A549 (cell line): ENCODE results near the gene PDIK1L. TPM values are rescaled to one million over a fixed set of nuclear protein-coding genes. Genes with fewer than 3 reads are reported as not detected.

Source experiments
- ATAC-seq, 2 experiments: fragments of 200-7000 bp in 1 of 2; fragments of >200 bp in 1 of 2; cut with Nextera tagmentation in 1 of 2; cut with Tn5 transposase in 1 of 2; 3 replicates each; pipeline versions ENCODE4 v1.8.0 to v1.9.1; 2018 to 2020; ENCODE audit warnings: mild to moderate bottlenecking in 1 of 2, moderate library complexity in 1 of 2
- CTCF ChIA-PET: fragments of 300-600 bp; sonication (Branson Sonifier 250); formaldehyde crosslinking; extraction: SDS; loops from one replicate; lab custom pipeline; 2021; ENCODE audit warnings: antibody characterized with exemption, inconsistent platforms; lab: Yijun Ruan, JAX
- POLR2A ChIA-PET: fragments of 350-600 bp; formaldehyde crosslinking; extraction: SDS; loops from one replicate; lab custom pipeline; 2021; ENCODE audit warnings: antibody characterized with exemption, inconsistent platforms; lab: Yijun Ruan, JAX
- DNase-seq, 2 experiments: peaks; one replicate each; pipeline versions ENCODE4 v3.0.0 to v3.0.0-alpha.2; 2011 to 2016; ENCODE audit warnings: low read depth in 1 of 2, low spot score in 1 of 2
- FAIRE-seq: peaks from 2 replicates; lab custom pipeline; 2011; peaks lifted over from hg19 to GRCh38; lab: Jason Lieb, UNC
- H3K27ac ChIP-seq, 2 experiments: fragments of >200 bp; sonication (Bioruptor Twin); formaldehyde crosslinking; 3 replicates each; pipeline ENCODE4 v1.5.1; 2016 to 2017
- H3K4me1 ChIP-seq: fragments of >200 bp; sonication (Bioruptor Twin); formaldehyde crosslinking; 3 replicates; pipeline ENCODE4 v1.6.1; 2016
- H3K4me2 ChIP-seq: fragments of >200 bp; sonication (Bioruptor Twin); formaldehyde crosslinking; 3 replicates; pipeline ENCODE4 v1.6.1; 2016
- H3K4me3 ChIP-seq: fragments of >200 bp; sonication (Bioruptor Twin); formaldehyde crosslinking; 3 replicates; pipeline ENCODE4 v1.5.1; 2016
- H3K9me3 ChIP-seq: fragments of >200 bp; sonication (Bioruptor Twin); formaldehyde crosslinking; 3 replicates; pipeline ENCODE4 v1.6.1; 2016
- CBX2 ChIP-seq: fragments of 200-600 bp; sonication (generic); IDR thresholded peaks from 2 replicates; pipeline ENCODE4 v1.6.1; 2016; ENCODE audit warnings: low read depth, mild to moderate bottlenecking, borderline replicate concordance
- CEBPB ChIP-seq, 2 experiments: fragments of >200 bp in 1 of 2; sonication (Bioruptor Twin) in 1 of 2; formaldehyde crosslinking in 1 of 2; IDR thresholded peaks; 2 replicates each; pipeline ENCODE4 v1.6.1; 2012 to 2016
- EHF ChIP-seq: fragments of 250-450 bp; sonication (Bioruptor Pico); IDR thresholded peaks from 2 replicates; pipeline ENCODE4 v1.5.0; 2020; ENCODE audit warnings: mild to moderate bottlenecking
- EHMT2 ChIP-seq: fragments of 200-600 bp; sonication (generic); IDR thresholded peaks from 2 replicates; pipeline ENCODE4 v1.6.1; 2016; ENCODE audit warnings: antibody characterized with exemption, low read depth, mild to moderate bottlenecking, moderate library complexity
- EP300 ChIP-seq, 2 experiments: fragments of >200 bp; sonication (Bioruptor Twin); formaldehyde crosslinking; IDR thresholded peaks; 2 replicates in 1 of 2; 3 replicates in 1 of 2; pipeline ENCODE4 v1.6.1; 2016 to 2017
- FOSB ChIP-seq: fragments of 250-450 bp; sonication (Bioruptor Pico); IDR thresholded peaks from 2 replicates; pipeline ENCODE4 v1.5.0; 2020; ENCODE audit warnings: mild to moderate bottlenecking, moderate library complexity
- FOSL2 ChIP-seq, 2 experiments: fragments of 450-650 bp in 1 of 2; fragments of >200 bp in 1 of 2; sonication (Bioruptor Twin) in 1 of 2; formaldehyde crosslinking; IDR thresholded peaks; 2 replicates each; pipeline versions ENCODE4 v1.5.0 to v1.6.1; 2016 to 2020; ENCODE audit warnings: mild to moderate bottlenecking in 1 of 2, moderate library complexity in 1 of 2
- HDAC2 ChIP-seq: fragments of 200-600 bp; sonication (generic); IDR thresholded peaks from 2 replicates; pipeline ENCODE4 v1.6.1; 2016
- HES2 ChIP-seq: fragments of >200 bp; sonication (Bioruptor Twin); formaldehyde crosslinking; IDR thresholded peaks from 2 replicates; pipeline ENCODE4 v1.6.1; 2016
- HEYL ChIP-seq: fragments of 250-450 bp; sonication (Bioruptor Pico); IDR thresholded peaks from 2 replicates; pipeline ENCODE4 v1.8.0; 2021; ENCODE audit warnings: mild to moderate bottlenecking, moderate library complexity
- HOXB13 ChIP-seq: fragments of 250-450 bp; sonication (Bioruptor Pico); IDR thresholded peaks from 2 replicates; pipeline ENCODE4 v1.5.0; 2020; ENCODE audit warnings: low read depth, mild to moderate bottlenecking, moderate library complexity
- JUN ChIP-seq, 2 experiments: fragments of >200 bp; sonication (Bioruptor Twin); formaldehyde crosslinking; IDR thresholded peaks; 2 replicates in 1 of 2; 3 replicates in 1 of 2; pipeline ENCODE4 v1.6.1; 2016 to 2017
- JUNB ChIP-seq: fragments of >200 bp; sonication (Bioruptor Twin); formaldehyde crosslinking; IDR thresholded peaks from 2 replicates; pipeline ENCODE4 v1.6.1; 2016
- KDM1A ChIP-seq: fragments of 200-600 bp; sonication (generic); IDR thresholded peaks from 2 replicates; pipeline ENCODE4 v1.6.1; 2016; ENCODE audit warnings: low read depth, mild to moderate bottlenecking
- MAX ChIP-seq: IDR thresholded peaks from 2 replicates; pipeline ENCODE4 v1.6.1; 2012
- MYC ChIP-seq: IDR thresholded peaks from 2 replicates; pipeline ENCODE4 v1.6.1; 2012; ENCODE audit warnings: mild to moderate bottlenecking, inconsistent platforms, low read length, improper control_type of control experiment, borderline replicate concordance
- NFE2L2 ChIP-seq: fragments of 150-350 bp; conservative IDR thresholded peaks from 2 replicates; pipeline ENCODE4 v1.6.1; 2014; ENCODE audit warnings: low read length
- NPAS2 ChIP-seq: fragments of 250-450 bp; sonication (Bioruptor Pico); IDR thresholded peaks from 2 replicates; pipeline ENCODE4 v1.8.0; 2022; ENCODE audit warnings: mild to moderate bottlenecking, moderate library complexity, borderline replicate concordance
- PHF8 ChIP-seq: fragments of 200-600 bp; sonication (generic); IDR thresholded peaks from 2 replicates; pipeline ENCODE4 v1.6.1; 2016; ENCODE audit warnings: low read depth, mild to moderate bottlenecking, antibody characterized with exemption, moderate library complexity, borderline replicate concordance
- SMC3 ChIP-seq: fragments of >200 bp; sonication (Bioruptor Twin); formaldehyde crosslinking; IDR thresholded peaks from 3 replicates; pipeline ENCODE4 v1.6.1; 2018; ENCODE audit warnings: inconsistent platforms
- TP53 ChIP-seq: fragments of 250-450 bp; sonication (Bioruptor Pico); IDR thresholded peaks from 2 replicates; pipeline ENCODE4 v1.5.0; 2021; ENCODE audit warnings: mild to moderate bottlenecking, moderate library complexity
- USF2 ChIP-seq: fragments of 450-650 bp; IDR thresholded peaks from 2 replicates; pipeline ENCODE4 v1.6.1; 2014; ENCODE audit warnings: antibody characterized with exemption
- ZFP36 ChIP-seq: fragments of 450-650 bp; IDR thresholded peaks from 2 replicates; pipeline ENCODE4 v1.6.1; 2014; ENCODE audit warnings: borderline replicate concordance; ENCODE audit not compliant: partially characterized antibody
- WGBS: methylation state at CpG from one replicate; pipeline ENCODE4 v1.1.6; 2017; ENCODE audit errors: missing lambda C conversion rate; 5-methylcytosine and 5-hydroxymethylcytosine counted together
- polyA plus RNA-seq, 4 experiments: library from polyadenylated mRNA; depleted of rRNA in 3 of 4; stranded (reverse); fragments of >200 nt; fragmentation: RNase III in 1 of 4; extraction: RNeasy Plus Mini Kit Qiagen cat#74134 plus additional on column Dnase treatment in 1 of 4; gene quantifications; 2 replicates in 3 of 4; 3 replicates in 1 of 4; pipeline ENCODE4 v1.2.3, GENCODE V29; 2011 to 2017
- TF ChIP-seq, protein P1 (sequence below): IDR thresholded peaks from 2 replicates; pipeline ENCODE4 v1.6.1; 2012
- TF ChIP-seq, protein P2 (sequence below): fragments of 200-600 bp; sonication (generic); IDR thresholded peaks from 2 replicates; pipeline ENCODE4 v1.6.1; 2016; ENCODE audit warnings: antibody characterized with exemption, mild to moderate bottlenecking, moderate library complexity

PDIK1L gene
- polyA plus RNA-seq, 2 of the 4 experiments (the other 2 are of a cell fraction) = 2.3 to 4.3 TPM

DNA sequence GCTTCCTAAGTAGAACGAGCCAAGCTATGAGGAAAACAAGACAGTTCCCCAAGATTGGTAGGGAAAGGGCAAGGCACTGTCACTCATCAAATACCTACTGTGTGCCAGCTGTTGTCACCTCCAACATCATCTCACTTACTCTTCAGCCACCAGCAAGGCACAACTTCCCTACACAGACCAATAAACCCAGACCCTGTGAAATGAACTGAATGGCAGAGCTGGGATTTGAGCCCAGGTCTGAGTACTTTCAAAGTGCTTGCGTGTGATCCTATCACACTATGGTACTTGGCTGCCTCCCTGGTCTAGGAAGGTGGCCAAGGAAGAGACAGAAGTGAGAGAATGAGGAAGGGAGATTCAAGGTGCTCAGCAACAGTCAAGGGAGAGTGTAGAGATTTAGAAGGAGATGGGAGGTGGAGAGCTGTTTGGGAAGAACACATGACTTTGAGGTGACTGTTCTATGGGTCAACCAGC, 27.5 kb upstream of the PDIK1L start:
- H3K27ac ChIP-seq = no peak overlapping the region
- no peak overlapping the region for H3K4me2 ChIP-seq
- TF ChIP-seq, protein P1, sequence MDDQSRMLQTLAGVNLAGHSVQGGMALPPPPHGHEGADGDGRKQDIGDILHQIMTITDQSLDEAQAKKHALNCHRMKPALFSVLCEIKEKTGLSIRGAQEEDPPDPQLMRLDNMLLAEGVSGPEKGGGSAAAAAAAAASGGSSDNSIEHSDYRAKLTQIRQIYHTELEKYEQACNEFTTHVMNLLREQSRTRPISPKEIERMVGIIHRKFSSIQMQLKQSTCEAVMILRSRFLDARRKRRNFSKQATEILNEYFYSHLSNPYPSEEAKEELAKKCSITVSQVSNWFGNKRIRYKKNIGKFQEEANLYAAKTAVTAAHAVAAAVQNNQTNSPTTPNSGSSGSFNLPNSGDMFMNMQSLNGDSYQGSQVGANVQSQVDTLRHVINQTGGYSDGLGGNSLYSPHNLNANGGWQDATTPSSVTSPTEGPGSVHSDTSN = no peak
- no peak for TF ChIP-seq HES2
- TF ChIP-seq KDM1A = no peak
- no peak for TF ChIP-seq HDAC2
- no peak for TF ChIP-seq PHF8
- no peak for TF ChIP-seq MYC
- no peak for TF ChIP-seq HEYL (CRISPR knock-in tag)
- TF ChIP-seq JUN (IDR thresholded peaks at IDR 0.05) = no peak
- TF ChIP-seq NFE2L2 = no peak
- no peak for TF ChIP-seq NPAS2 (CRISPR knock-in tag)
- TF ChIP-seq HOXB13 = no peak
- TF ChIP-seq EHMT2 = no peak
- TF ChIP-seq CBX2 = no peak
- TF ChIP-seq FOSB (CRISPR knock-in tag) = no peak
- TF ChIP-seq TP53 (CRISPR knock-in tag) = no peak
- TF ChIP-seq, protein P2, sequence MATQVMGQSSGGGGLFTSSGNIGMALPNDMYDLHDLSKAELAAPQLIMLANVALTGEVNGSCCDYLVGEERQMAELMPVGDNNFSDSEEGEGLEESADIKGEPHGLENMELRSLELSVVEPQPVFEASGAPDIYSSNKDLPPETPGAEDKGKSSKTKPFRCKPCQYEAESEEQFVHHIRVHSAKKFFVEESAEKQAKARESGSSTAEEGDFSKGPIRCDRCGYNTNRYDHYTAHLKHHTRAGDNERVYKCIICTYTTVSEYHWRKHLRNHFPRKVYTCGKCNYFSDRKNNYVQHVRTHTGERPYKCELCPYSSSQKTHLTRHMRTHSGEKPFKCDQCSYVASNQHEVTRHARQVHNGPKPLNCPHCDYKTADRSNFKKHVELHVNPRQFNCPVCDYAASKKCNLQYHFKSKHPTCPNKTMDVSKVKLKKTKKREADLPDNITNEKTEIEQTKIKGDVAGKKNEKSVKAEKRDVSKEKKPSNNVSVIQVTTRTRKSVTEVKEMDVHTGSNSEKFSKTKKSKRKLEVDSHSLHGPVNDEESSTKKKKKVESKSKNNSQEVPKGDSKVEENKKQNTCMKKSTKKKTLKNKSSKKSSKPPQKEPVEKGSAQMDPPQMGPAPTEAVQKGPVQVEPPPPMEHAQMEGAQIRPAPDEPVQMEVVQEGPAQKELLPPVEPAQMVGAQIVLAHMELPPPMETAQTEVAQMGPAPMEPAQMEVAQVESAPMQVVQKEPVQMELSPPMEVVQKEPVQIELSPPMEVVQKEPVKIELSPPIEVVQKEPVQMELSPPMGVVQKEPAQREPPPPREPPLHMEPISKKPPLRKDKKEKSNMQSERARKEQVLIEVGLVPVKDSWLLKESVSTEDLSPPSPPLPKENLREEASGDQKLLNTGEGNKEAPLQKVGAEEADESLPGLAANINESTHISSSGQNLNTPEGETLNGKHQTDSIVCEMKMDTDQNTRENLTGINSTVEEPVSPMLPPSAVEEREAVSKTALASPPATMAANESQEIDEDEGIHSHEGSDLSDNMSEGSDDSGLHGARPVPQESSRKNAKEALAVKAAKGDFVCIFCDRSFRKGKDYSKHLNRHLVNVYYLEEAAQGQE = no peak
- no peak overlapping the region for H3K4me3 ChIP-seq
- POLR2A ChIA-PET = no interaction called here
- no peaks in the 10 kb centered on the region for H3K9me3 ChIP-seq
- CTCF ChIA-PET = interaction anchor here (1.1 to 4.0 kb wide), 8 partner anchors 13 to 80 kb away, joined by 3 to 16 read pairs (median 4); no protein-coding TSS in a partner anchor
- DNase-seq (no peak), ATAC-seq (no peak), FAIRE-seq (no peak)
- WGBS = 54% methylated on average over 2 of the region's 2 CpGs
- peaks cover 19% of the 10 kb centered on the region for H3K4me1 ChIP-seq

- FAIRE-seq (no peak), ATAC-seq (no peak), DNase-seq (no peak)
- WGBS = 55% methylated on average over 2 of the region's 2 CpGs
- ChIA-PET CTCF (interaction anchor here (0.7 to 4.0 kb wide), 5 partner anchors 18 to 61 kb away, joined by 4 to 16 read pairs (median 6); no protein-coding TSS in a partner anchor), POLR2A (no interaction called here)
- H3K4me1 ChIP-seq = peaks cover 12% of the 10 kb centered on the region
- H3K27ac ChIP-seq = no peak overlapping the region
- H3K4me3 ChIP-seq = no peak overlapping the region
- H3K4me2 ChIP-seq = no peak overlapping the region
- TF ChIP-seq SMC3 (no peak), JUN (IDR thresholded peaks at IDR 0.05) (no peak), EHF (no peak), EP300 (IDR thresholded peaks at IDR 0.05) (no peak), JUNB (no peak), NPAS2 (CRISPR knock-in tag) (no peak), CEBPB (IDR thresholded peaks at IDR 0.05) (no peak), USF2 (no peak), MAX (no peak), MYC (no peak), FOSL2 (IDR thresholded peaks at IDR 0.05) (no peak), FOSL2 (CRISPR knock-in tag; IDR thresholded peaks at IDR 0.05) (no peak), ZFP36 (no peak)
- no peaks in the 10 kb centered on the region for H3K9me3 ChIP-seq
Observed at GRCh38 chr1:26084844-26085243, 26.8 kb upstream of the PDIK1L start.
